Astrocyte (in vitro differentiated cells and primary cell): Measurements from ENCODE around the gene FAM222B. TPM values are rescaled to one million over a fixed set of nuclear protein-coding genes. Genes with fewer than 3 reads are reported as not detected.

Experiments used
- DNase-seq: peaks from one replicate; pipeline ENCODE4 v3.0.0-alpha.2; 2010; ENCODE audit warnings: low read depth
- FAIRE-seq: peaks from 2 replicates; lab custom pipeline; 2011; peaks lifted over from hg19 to GRCh38; lab: Jason Lieb, UNC
- H2AFZ ChIP-seq: 2 replicates; pipeline ENCODE4 v1.6.0; 2012; ENCODE audit warnings: low read depth, low read length, inconsistent platforms
- H3K27ac ChIP-seq: 2 replicates; pipeline ENCODE4 v1.5.1; 2011; ENCODE audit warnings: low read depth, low read length, inconsistent platforms
- H3K27me3 ChIP-seq: 2 replicates; pipeline ENCODE4 v1.6.0; 2011; ENCODE audit warnings: low read length, inconsistent platforms; ENCODE audit not compliant: insufficient read depth
- H3K36me3 ChIP-seq: 2 replicates; pipeline ENCODE4 v1.5.1; 2011; ENCODE audit warnings: low read length, inconsistent platforms; ENCODE audit not compliant: insufficient read depth
- H3K4me1 ChIP-seq: 2 replicates; pipeline ENCODE4 v1.5.1; 2011; ENCODE audit warnings: low read length, inconsistent platforms; ENCODE audit not compliant: insufficient read depth
- H3K4me2 ChIP-seq: 2 replicates; pipeline ENCODE4 v1.6.0; 2012; ENCODE audit warnings: low read length, inconsistent platforms
- H3K4me3 ChIP-seq: 2 replicates; pipeline ENCODE4 v1.5.1; 2011; ENCODE audit warnings: low read depth, mild to moderate bottlenecking, low read length, inconsistent platforms; ENCODE audit not compliant: insufficient read depth
- H3K79me2 ChIP-seq: 2 replicates; pipeline ENCODE4 v1.6.0; 2012; ENCODE audit warnings: mild to moderate bottlenecking, low read length, inconsistent platforms; ENCODE audit not compliant: insufficient read depth
- H3K9ac ChIP-seq: 2 replicates; pipeline ENCODE4 v1.6.0; 2012; ENCODE audit warnings: mild to moderate bottlenecking, low read length, inconsistent platforms
- H3K9me3 ChIP-seq: 2 replicates; pipeline ENCODE4 v1.5.1; 2012; ENCODE audit warnings: low read depth, mild to moderate bottlenecking, low read length, inconsistent platforms; ENCODE audit not compliant: insufficient read depth
- H4K20me1 ChIP-seq: 2 replicates; pipeline ENCODE4 v1.6.0; 2012; ENCODE audit warnings: low read length, inconsistent platforms; ENCODE audit not compliant: insufficient read depth
- H3K27ac Mint-ChIP-seq: one replicate; pipeline ENCODE4 v1.8.0; 2021; ENCODE audit warnings: mild to moderate bottlenecking, mixed read lengths; ENCODE audit not compliant: unreplicated experiment
- H3K27me3 Mint-ChIP-seq: one replicate; pipeline ENCODE4 v1.8.0; 2021; ENCODE audit warnings: low read depth, mixed read lengths; ENCODE audit not compliant: unreplicated experiment
- H3K36me3 Mint-ChIP-seq: one replicate; pipeline ENCODE4 v1.8.0; 2021; ENCODE audit warnings: low read depth, mixed read lengths; ENCODE audit not compliant: unreplicated experiment
- H3K4me1 Mint-ChIP-seq: one replicate; pipeline ENCODE4 v1.8.0; 2021; ENCODE audit warnings: low read depth, mixed read lengths; ENCODE audit not compliant: unreplicated experiment
- H3K4me3 Mint-ChIP-seq: one replicate; pipeline ENCODE4 v1.8.0; 2021; ENCODE audit warnings: mild to moderate bottlenecking, moderate library complexity, mixed read lengths; ENCODE audit not compliant: unreplicated experiment
- H3K9me3 Mint-ChIP-seq: one replicate; pipeline ENCODE4 v1.8.0; 2021; ENCODE audit warnings: mild to moderate bottlenecking, mixed read lengths; ENCODE audit not compliant: unreplicated experiment
- CTCF ChIP-seq: IDR thresholded peaks from 2 replicates; pipeline ENCODE4 v1.5.1; 2011; ENCODE audit warnings: low read depth, mild to moderate bottlenecking, inconsistent platforms, low read length, moderate library complexity; ENCODE audit not compliant: insufficient read depth
- EZH2 ChIP-seq: IDR thresholded peaks from 2 replicates; pipeline ENCODE4 v1.6.1; 2012; ENCODE audit warnings: mild to moderate bottlenecking, low read length, inconsistent platforms; ENCODE audit not compliant: insufficient read depth
- total RNA-seq: library from RNA; stranded (reverse); gene quantifications from 2 replicates; pipeline ENCODE4 v1.2.1, GENCODE V29; 2021

Gene FAM222B
- total RNA-seq, 1 donor from 2014 or later = 53.0 TPM

- Histone ChIP-seq H3K79me2 (peaks cover 25% of the 10 kb centered on the region), H3K27me3 (no peaks in the 10 kb centered on the region), H2AFZ (no peak overlapping the region), H3K9me3 (peaks cover 3% of the 10 kb centered on the region), H3K36me3 (no peaks in the 10 kb centered on the region), H3K4me1 (peaks cover 25% of the 10 kb centered on the region), H3K9ac (no peak overlapping the region), H4K20me1 (peaks cover 21% of the 10 kb centered on the region), H3K4me3 (no peak overlapping the region), H3K4me2 (no peak overlapping the region), H3K27ac (no peak overlapping the region)
- H3K27ac Mint-ChIP-seq = no peak overlapping the region
- no peak overlapping the region for H3K4me3 Mint-ChIP-seq
- H3K9me3 Mint-ChIP-seq = peaks cover 11% of the 10 kb centered on the region
- DNase-seq (no peak), FAIRE-seq (no peak)
- H3K4me1 Mint-ChIP-seq = peaks cover 11% of the 10 kb centered on the region
- peaks cover 24% of the 10 kb centered on the region for H3K36me3 Mint-ChIP-seq
- no peaks in the 10 kb centered on the region for H3K27me3 Mint-ChIP-seq
- TF ChIP-seq EZH2 (no peak), CTCF (no peak)
Measured at GRCh38 chr17:28741358-28742349, 100.9 kb downstream of the FAM222B start.

GRCh38 chr17:28740406-28741357 lies 101.9 kb downstream of the FAM222B start:
- no peak for TF ChIP-seq CTCF
- TF ChIP-seq EZH2 = no peak
- H3K9me3 ChIP-seq = peaks cover 3% of the 10 kb centered on the region
- peaks cover 6% of the 10 kb centered on the region for H3K4me1 Mint-ChIP-seq
- H2AFZ ChIP-seq = no peak overlapping the region
- FAIRE-seq = no peak
- H3K27me3 Mint-ChIP-seq = no peaks in the 10 kb centered on the region
- no peak overlapping the region for H3K9ac ChIP-seq
- no peak for DNase-seq
- no peaks in the 10 kb centered on the region for H3K27me3 ChIP-seq
- H4K20me1 ChIP-seq = peaks cover 11% of the 10 kb centered on the region
- no peak overlapping the region for H3K4me3 ChIP-seq
- H3K4me3 Mint-ChIP-seq = no peak overlapping the region
- H3K4me1 ChIP-seq = peaks cover 15% of the 10 kb centered on the region
- H3K27ac ChIP-seq = no peak overlapping the region
- H3K9me3 Mint-ChIP-seq = peaks cover 11% of the 10 kb centered on the region
- no peak overlapping the region for H3K27ac Mint-ChIP-seq
- H3K4me2 ChIP-seq = no peak overlapping the region
- peaks cover 24% of the 10 kb centered on the region for H3K36me3 Mint-ChIP-seq
- no peaks in the 10 kb centered on the region for H3K36me3 ChIP-seq
- H3K79me2 ChIP-seq = peaks cover 15% of the 10 kb centered on the region
